ENCODE data around the gene NHS.

NHS gene

DNA sequence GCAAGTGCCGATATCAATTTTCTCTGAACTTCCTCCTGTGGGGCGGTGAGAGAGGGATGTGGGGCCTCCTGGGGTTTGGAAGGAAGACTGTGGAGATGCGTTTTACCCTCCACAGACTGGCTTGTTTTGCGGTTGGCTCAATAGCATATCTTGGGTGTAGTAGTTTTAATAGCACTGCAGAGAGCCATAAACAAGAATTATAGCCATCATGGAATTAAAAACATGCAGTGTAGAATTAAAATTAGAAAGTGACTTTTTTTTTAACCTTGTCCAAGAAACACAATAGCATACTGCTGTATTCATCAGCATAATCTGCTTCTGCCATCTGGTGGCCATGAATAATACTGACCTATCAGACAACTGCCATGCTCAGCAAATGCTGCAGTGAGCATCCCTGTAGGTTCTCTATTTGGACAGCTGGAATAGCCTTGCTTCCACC, 315.0 kb downstream of the NHS start:
- peak; percentile 77 for DNase-seq

GRCh38 chrX:17692709-17693346, 317.8 kb downstream of the NHS start:
- no peak for DNase-seq

DNA sequence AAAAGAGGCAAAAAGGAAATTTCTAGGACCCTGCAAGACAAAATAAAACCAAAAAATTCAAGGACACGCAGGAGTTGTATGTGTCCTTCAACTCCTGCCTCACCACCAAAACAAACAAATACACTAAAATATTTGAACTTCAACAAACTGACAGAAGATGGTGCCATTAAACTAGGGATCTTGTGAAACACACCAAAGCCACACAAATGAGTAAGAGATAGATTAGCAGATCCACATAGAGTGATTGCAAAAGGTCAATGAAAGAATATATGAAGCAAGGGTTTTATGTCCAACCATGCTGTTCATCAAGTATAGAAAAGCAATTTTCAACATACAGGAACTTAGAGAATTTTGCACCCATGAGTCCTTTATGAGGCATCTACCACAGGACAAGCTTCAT, 322.2 kb downstream of the NHS start:
- DNase-seq, result no peak

DNA sequence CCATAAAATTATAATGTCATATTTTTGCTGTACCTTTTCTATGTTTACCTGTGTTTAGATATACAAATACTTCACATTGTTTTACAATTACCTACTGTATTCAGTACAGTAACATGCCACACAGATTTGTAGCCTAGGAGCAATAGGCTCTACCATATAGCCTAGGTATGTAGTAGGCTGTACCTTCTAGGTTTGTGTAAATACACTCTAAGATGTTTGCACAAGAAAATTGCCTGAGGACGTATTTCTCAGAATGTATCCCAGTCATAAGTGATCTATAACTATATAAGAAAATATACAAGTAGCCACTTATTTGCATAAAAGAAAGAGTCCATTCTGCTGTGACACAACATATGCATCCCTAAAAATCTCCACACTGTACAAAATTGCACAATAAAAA, 326.0 kb downstream of the NHS start:
- no peak for DNase-seq

GRCh38 chrX:17703201-17703600, 328.2 kb downstream of the NHS start:
- DNase-seq, result no peak

DNA sequence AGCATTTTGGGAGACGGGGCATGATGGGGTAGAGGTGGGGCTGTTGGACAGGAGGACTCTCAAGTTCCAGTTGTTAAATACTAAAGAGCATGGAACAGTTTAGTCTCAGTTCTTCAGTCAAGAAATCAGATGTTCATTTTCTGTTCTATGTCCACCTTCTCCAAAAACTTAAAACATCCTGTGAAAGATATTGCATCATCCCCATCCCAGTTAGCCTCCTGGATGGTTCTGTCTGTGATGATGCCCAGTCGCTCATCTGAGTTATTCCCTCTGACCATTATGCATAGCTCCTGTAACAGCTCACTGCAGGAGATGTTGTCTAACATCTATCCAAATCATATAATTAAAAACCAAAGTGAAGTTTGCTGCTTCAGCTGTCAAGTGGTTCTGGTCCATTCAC, 330.2 kb downstream of the NHS start:
- DNase-seq, result no peak

DNA sequence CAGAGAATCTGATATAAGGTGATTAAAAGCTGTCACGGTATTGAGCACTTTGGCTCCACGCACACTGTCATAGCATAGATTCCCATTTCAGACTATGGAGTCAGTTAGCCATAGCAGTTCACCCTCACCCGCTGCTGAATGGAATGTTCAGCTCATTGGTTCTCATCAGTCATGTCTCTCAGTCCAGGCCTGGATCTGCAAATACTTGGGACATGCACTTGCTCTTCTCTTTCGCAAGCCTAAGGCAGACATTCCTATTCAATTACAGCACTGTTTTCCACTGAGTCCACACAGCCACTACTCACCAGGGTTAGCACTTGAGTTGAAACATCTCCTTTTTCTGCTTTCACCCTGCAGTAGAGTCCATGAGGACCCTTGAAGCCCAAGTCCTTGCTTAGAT, 331.7 kb downstream of the NHS start:
- DNase-seq, result no peak

DNA sequence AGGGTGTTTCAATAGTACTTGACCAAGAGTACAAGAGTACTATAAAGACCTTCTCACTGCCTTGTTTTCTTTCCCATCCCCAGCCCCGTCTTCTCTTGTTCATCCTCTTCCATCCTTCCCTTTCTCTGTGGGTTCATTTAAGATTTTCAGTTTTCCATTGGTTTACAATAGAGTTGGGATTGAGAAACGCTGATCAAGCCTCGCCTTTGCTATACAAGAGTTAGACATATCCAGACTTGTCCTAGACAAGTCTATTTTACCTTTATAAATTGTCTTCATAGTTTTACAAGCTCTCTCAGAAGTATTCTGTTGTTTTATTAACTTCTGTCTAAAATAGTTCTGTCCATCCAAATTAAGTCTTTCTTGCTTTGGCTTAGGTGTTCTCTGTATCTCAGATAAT, 332.7 kb downstream of the NHS start:
- DNase-seq, result no peak

DNA sequence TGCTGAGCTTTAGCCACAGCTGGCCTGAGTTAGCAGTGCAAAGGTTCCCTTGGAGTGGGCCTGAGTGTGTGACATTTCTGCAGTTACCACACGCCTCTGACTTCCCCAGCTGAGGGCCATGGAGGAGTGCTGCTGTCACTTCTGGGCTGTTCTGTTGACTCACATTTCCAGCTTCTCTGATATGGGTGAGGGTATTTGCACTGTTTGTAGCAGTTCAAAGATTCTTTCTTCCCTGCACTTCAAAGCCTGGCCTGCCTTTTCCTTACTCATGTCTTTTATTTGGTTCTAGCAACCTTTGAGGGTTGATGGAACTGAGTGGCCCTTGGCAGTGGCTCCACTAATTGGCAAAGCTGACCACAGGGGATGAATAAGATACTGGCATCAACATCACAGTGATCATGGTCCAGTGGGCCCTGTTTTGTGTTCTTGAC, 335.9 kb downstream of the NHS start:
- DNase-seq, result no peak

DNA sequence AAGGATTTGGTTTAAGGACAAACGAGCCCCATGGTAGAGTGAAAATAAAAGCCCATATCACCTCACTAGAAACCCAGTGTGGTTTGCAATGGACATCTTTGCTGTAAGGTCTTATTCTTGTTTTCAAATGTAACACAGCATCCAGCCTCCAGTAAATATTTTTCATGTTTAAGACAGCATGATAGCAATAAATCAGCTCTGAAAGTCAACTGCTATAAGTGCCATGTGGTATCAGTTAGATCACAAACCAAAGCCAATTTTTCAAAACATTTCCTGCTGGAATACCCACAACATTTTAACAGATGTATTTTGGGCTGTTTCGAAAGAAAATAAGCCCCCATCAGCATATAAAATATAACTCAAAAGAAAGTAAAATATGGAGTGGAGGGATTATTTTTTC, 338.3 kb downstream of the NHS start:
- no peak for DNase-seq

- no peak for DNase-seq
Measured at GRCh38 chrX:17718649-17719165, 343.7 kb downstream of the NHS start.

- DNase-seq, result no peak
Measured at GRCh38 chrX:17719711-17720110, 344.7 kb downstream of the NHS start.

- DNase-seq, result no peak
Measured at GRCh38 chrX:17721715-17722114, 346.7 kb downstream of the NHS start.

- DNase-seq, result no peak
Measured at GRCh38 chrX:17725181-17725580, 350.2 kb downstream of the NHS start.

- no peak for DNase-seq
Measured at GRCh38 chrX:17732138-17732783, 357.3 kb downstream of the NHS start.

- no peak for DNase-seq
Measured at GRCh38 chrX:17735406-17735805, 360.4 kb downstream of the NHS start.

- no peak for DNase-seq
Measured at GRCh38 chrX:17736478-17736855, 361.5 kb downstream of the NHS start.

- DNase-seq, result peak; percentile 81
Measured at GRCh38 chrX:17736856-17737709, 362.1 kb downstream of the NHS start, which contains the start of gene SCML1. TSS of gene SCML1 (plus strand) at chrX:17737493. CDS start at chrX:17744187, 6,694 bp downstream.

GRCh38 chrX:17737710-17737985, 362.6 kb downstream of the NHS start:
- DNase-seq, result no peak

GRCh38 chrX:17737986-17738713, 363.1 kb downstream of the NHS start:
- DNase-seq, result no peak

- no peak for DNase-seq
Measured at GRCh38 chrX:17738737-17739535, 363.9 kb downstream of the NHS start.
